GM21381 (cell line): Measurements from ENCODE around the gene SLC6A5.
"Not testable (repeated sequence)": the region's sequence is repeated elsewhere in the genome, so short reads cannot be mapped to it uniquely, and the experiment has no call there.

Source experiments
- ATAC-seq: cut with Tn5 transposase; IDR thresholded peaks from one replicate; pipeline ENCODE4 v1.9.1; 2021; ENCODE audit warnings: mild to moderate bottlenecking, moderate library complexity; ENCODE audit not compliant: unreplicated experiment

SLC6A5 gene

GRCh38 chr11:20599221-20600019 is at the start of gene SLC6A5:
TSS of gene SLC6A5 (plus strand) at chr11:20599608. CDS start at chr11:20599673, 65 bp downstream.
- ATAC-seq, result no peak

GRCh38 chr11:20551096-20551495 is 48.3 kb upstream of the SLC6A5 start:
- no peak for ATAC-seq

GRCh38 chr11:20555783-20556182 is 43.6 kb upstream of the SLC6A5 start:
- ATAC-seq, result no peak

- not testable (repeated sequence) for ATAC-seq
Measured at GRCh38 chr11:20556396-20556795, 43.0 kb upstream of the SLC6A5 start.

- no peak for ATAC-seq
Measured at GRCh38 chr11:20558741-20559140, 40.7 kb upstream of the SLC6A5 start.

GRCh38 chr11:20559523-20560300 is 39.7 kb upstream of the SLC6A5 start:
- no peak for ATAC-seq

- no peak for ATAC-seq
Measured at GRCh38 chr11:20561915-20562314, 37.5 kb upstream of the SLC6A5 start.

- no peak for ATAC-seq
Measured at GRCh38 chr11:20563866-20564265, 35.5 kb upstream of the SLC6A5 start.

GRCh38 chr11:20564846-20565635 is 34.4 kb upstream of the SLC6A5 start:
- ATAC-seq, result no peak

GRCh38 chr11:20566115-20566514 is 33.3 kb upstream of the SLC6A5 start:
- ATAC-seq, result not testable (repeated sequence)

GRCh38 chr11:20566591-20567434 is 32.6 kb upstream of the SLC6A5 start:
- no peak for ATAC-seq

GRCh38 chr11:20579725-20580124 is 19.7 kb upstream of the SLC6A5 start:
- ATAC-seq, result not testable (repeated sequence)

GRCh38 chr11:20583201-20583600 is 16.2 kb upstream of the SLC6A5 start:
- ATAC-seq, result no peak

GRCh38 chr11:20584093-20584774 is 15.2 kb upstream of the SLC6A5 start:
- ATAC-seq, result no peak

- ATAC-seq, result no peak
Measured at GRCh38 chr11:20589796-20590195, 9.6 kb upstream of the SLC6A5 start.

GRCh38 chr11:20590381-20590780 is 9.0 kb upstream of the SLC6A5 start:
- no peak for ATAC-seq

GRCh38 chr11:20592741-20593140 is 6.7 kb upstream of the SLC6A5 start:
- no peak for ATAC-seq

GRCh38 chr11:20594274-20595061 is 4.9 kb upstream of the SLC6A5 start:
- no peak for ATAC-seq

GRCh38 chr11:20595101-20595500 is 4.3 kb upstream of the SLC6A5 start:
- ATAC-seq, result no peak
